Tibial nerve (tissue), 4 donors: Measurements from ENCODE around the gene SNAI1. TPM values are rescaled to one million over a fixed set of nuclear protein-coding genes. Genes with fewer than 3 reads are reported as not detected.
"Not testable (repeated sequence)": the region's sequence is repeated elsewhere in the genome, so short reads cannot be mapped to it uniquely, and the experiment has no call there.

Experiments used
- DNase-seq, 2 donors: peaks; one replicate each; pipeline ENCODE4 v3.0.0-alpha.2; 2019; ENCODE audit warnings: low spot score in 2 of 2
- H3K27ac ChIP-seq, 4 donors: fragments of 200-600 bp; sonication (generic) in 3 of 4; one replicate each; pipeline ENCODE4 v1.5.1; 2017 to 2019; ENCODE audit warnings: mild to moderate bottlenecking in 1 of 4
- H3K27me3 ChIP-seq, 2 donors: fragments of 200-600 bp; sonication (generic) in 1 of 2; one replicate each; pipeline versions ENCODE4 v1.5.1 to v1.6.0; 2017 to 2019
- H3K36me3 ChIP-seq, 3 donors: fragments of 200-600 bp; sonication (generic); one replicate each; pipeline ENCODE4 v1.5.1; 2018 to 2019
- H3K4me1 ChIP-seq, 4 donors: fragments of 200-600 bp; sonication (generic) in 3 of 4; one replicate each; pipeline ENCODE4 v1.5.1; 2017 to 2019
- H3K4me3 ChIP-seq, 4 donors: fragments of 200-600 bp; sonication (generic) in 3 of 4; one replicate each; pipeline ENCODE4 v1.5.1; 2017 to 2019; ENCODE audit warnings: mild to moderate bottlenecking in 1 of 4, moderate library complexity in 1 of 4
- H3K9me3 ChIP-seq, 4 donors: fragments of 200-600 bp; sonication (generic) in 3 of 4; one replicate each; pipeline ENCODE4 v1.5.1; 2017 to 2019
- CTCF ChIP-seq, 5 experiments: fragments of 200-600 bp in 3 of 5; fragments of 450-650 bp in 2 of 5; sonication (generic) in 3 of 5; IDR thresholded peaks; one replicate each; pipeline ENCODE4 v1.5.1; 2016 to 2019; ENCODE audit warnings: antibody characterized with exemption in 5 of 5, mild to moderate bottlenecking in 3 of 5, moderate library complexity in 2 of 5
- EP300 ChIP-seq, 2 donors: sonication (generic); formaldehyde crosslinking; IDR thresholded peaks; one replicate each; pipeline ENCODE4 v1.6.1; 2017; ENCODE audit warnings: antibody characterized with exemption in 2 of 2, mild to moderate bottlenecking in 1 of 2
- POLR2A ChIP-seq, 2 donors: fragments of 450-650 bp; IDR thresholded peaks; one replicate each; pipeline ENCODE4 v1.6.1; 2017; ENCODE audit warnings: antibody characterized with exemption in 2 of 2, mild to moderate bottlenecking in 2 of 2, moderate library complexity in 2 of 2
- WGBS, 2 donors: methylation state at CpG; one replicate each; pipeline ENCODE4 v1.1.5; 2018; 5-methylcytosine and 5-hydroxymethylcytosine counted together
- total RNA-seq, 4 donors: library from RNA; depleted of rRNA; stranded (reverse); fragments of >200 nt; gene quantifications; one replicate each; pipeline ENCODE4 v1.1.0, GENCODE V29; 2016

SNAI1 gene
- total RNA-seq, 4 donors from 2014 or later: 4.2 to 14.4 (median 6.0) TPM

- no peak overlapping the region for H3K27ac ChIP-seq
- H3K9me3 ChIP-seq: no peaks in the 10 kb centered on the region
- H3K36me3 ChIP-seq: peaks cover 0 to 86% (median 6%) of the 10 kb centered on the region in 3 donors
- no peak overlapping the region for H3K4me3 ChIP-seq
- TF ChIP-seq CTCF (IDR thresholded peaks at IDR 0.05): no peak
- no peak for TF ChIP-seq EP300 (IDR thresholded peaks at IDR 0.05)
- TF ChIP-seq POLR2A (IDR thresholded peaks at IDR 0.05): no peak
- H3K4me1 ChIP-seq: no peaks in the 10 kb centered on the region
- no peaks in the 10 kb centered on the region for H3K27me3 ChIP-seq
- DNase-seq: no peak
- WGBS, 2 donors: 92 to 94% methylated on average over 18 of the region's 18 CpGs
Observed at GRCh38 chr20:49956689-49957088, 26.1 kb upstream of the SNAI1 start.

- not testable (repeated sequence) for H3K27ac ChIP-seq, H3K4me1 ChIP-seq, H3K9me3 ChIP-seq, H3K4me3 ChIP-seq, H3K27me3 ChIP-seq, DNase-seq
- peaks cover 0 to 86% (median 6%) of the 10 kb centered on the region in 3 donors for H3K36me3 ChIP-seq
- 77 to 78% methylated on average over 12 of the region's 12 CpGs for WGBS, 2 donors
Observed at GRCh38 chr20:49957089-49957938, 25.5 kb upstream of the SNAI1 start.

- H3K4me3 ChIP-seq: no peak overlapping the region
- H3K27ac ChIP-seq: no peak overlapping the region
- no peak for DNase-seq
- H3K27me3 ChIP-seq: no peaks in the 10 kb centered on the region
- TF ChIP-seq CTCF (IDR thresholded peaks at IDR 0.05) (no peak), POLR2A (IDR thresholded peaks at IDR 0.05) (no peak), EP300 (IDR thresholded peaks at IDR 0.05) (no peak)
- H3K4me1 ChIP-seq: no peaks in the 10 kb centered on the region
- WGBS, 2 donors: 82 to 89% methylated on average over 4 of the region's 4 CpGs
- peaks cover 0 to 63% (median 6%) of the 10 kb centered on the region in 3 donors for H3K36me3 ChIP-seq
- no peaks in the 10 kb centered on the region for H3K9me3 ChIP-seq
Observed at GRCh38 chr20:49961413-49961812, 21.4 kb upstream of the SNAI1 start.

GRCh38 chr20:49964964-49965780 lies 17.6 kb upstream of the SNAI1 start:
- no peak for DNase-seq
- Histone ChIP-seq H3K4me1 (no peaks in the 10 kb centered on the region), H3K27me3 (no peaks in the 10 kb centered on the region), H3K9me3 (no peaks in the 10 kb centered on the region), H3K36me3 (peaks cover 0 to 27% (median 0%) of the 10 kb centered on the region in 3 donors), H3K4me3 (no peak overlapping the region), H3K27ac (no peak overlapping the region)
- TF ChIP-seq POLR2A (IDR thresholded peaks at IDR 0.05): no peak
- no peak for TF ChIP-seq EP300 (IDR thresholded peaks at IDR 0.05)
- peak in 3 of 5 experiments; percentile 13 to 25 (median 17) for TF ChIP-seq CTCF (IDR thresholded peaks at IDR 0.05)
- 71 to 73% methylated on average over 5 of the region's 5 CpGs for WGBS, 2 donors

- WGBS, 2 donors: 83 to 86% methylated on average over 9 of the region's 9 CpGs
- no peaks in the 10 kb centered on the region for H3K27me3 ChIP-seq
- peaks cover 0 to 25% (median 0%) of the 10 kb centered on the region in 3 donors for H3K36me3 ChIP-seq
- H3K4me1 ChIP-seq: no peaks in the 10 kb centered on the region
- H3K9me3 ChIP-seq: no peaks in the 10 kb centered on the region
- H3K4me3 ChIP-seq: no peak overlapping the region
- no peak overlapping the region for H3K27ac ChIP-seq
- no peak for DNase-seq
- no peak for TF ChIP-seq EP300 (IDR thresholded peaks at IDR 0.05)
- TF ChIP-seq POLR2A (IDR thresholded peaks at IDR 0.05): no peak
- no peak for TF ChIP-seq CTCF (IDR thresholded peaks at IDR 0.05)
Observed at GRCh38 chr20:49965781-49966305, 16.9 kb upstream of the SNAI1 start.
